Activated CD4-positive, CD25-positive, alpha-beta regulatory T cell treated with anti-CD3 and anti-CD28 coated beads, Interleukin-2, amount 50 U/mL, for 24 hours (primary cell): ENCODE results near the gene SLC39A11.
"Not testable (repeated sequence)": the region's sequence is repeated elsewhere in the genome, so short reads cannot be mapped to it uniquely, and the experiment has no call there.

Source experiments
- ATAC-seq, 2 donors: fragments of 150-1000 bp; cut with Tn5 transposase; one replicate each; pipeline ENCODE4 v1.10.0; 2021; ENCODE audit warnings: mild to moderate bottlenecking in 1 of 2, moderate library complexity in 1 of 2

The SLC39A11 gene

DNA sequence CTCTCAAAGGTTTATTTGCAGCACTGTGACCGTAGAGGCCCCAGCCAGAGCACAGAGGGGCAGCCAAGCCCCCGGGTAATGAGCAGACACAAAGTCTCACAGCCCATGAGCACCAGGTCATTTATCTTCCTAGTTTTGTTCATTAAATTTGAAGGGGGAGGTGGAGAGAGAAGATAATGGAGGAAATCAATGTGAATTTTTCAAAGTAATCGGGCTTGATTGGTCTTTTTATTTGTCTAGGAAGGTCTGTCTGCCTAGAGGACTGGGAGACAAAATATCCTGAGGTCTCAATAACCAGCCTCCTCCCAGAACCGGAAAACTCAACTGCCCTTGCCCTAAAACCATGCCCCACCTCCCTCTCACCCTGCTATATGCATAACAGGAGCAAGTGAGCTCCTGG, 189.0 kb downstream of the SLC39A11 start:
- no peak for ATAC-seq

DNA sequence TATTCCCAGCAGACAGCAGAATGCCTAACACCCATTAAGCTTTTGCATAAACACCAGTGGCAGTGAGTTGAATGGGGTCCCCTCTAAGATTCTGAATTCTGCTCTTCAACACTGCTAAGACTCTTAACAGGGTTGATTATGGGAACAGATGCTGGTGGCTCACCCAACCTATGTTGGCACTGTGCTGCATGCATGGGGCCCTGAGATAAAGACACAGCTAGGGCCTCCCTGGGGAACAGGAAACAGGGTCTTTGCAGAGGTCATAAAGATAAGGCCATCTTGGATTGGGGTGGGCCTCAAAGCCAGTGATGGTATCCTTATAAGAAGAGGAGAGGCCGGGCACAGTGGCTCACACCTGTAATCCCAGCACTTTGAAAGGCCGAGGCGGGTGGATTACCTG, 190.8 kb downstream of the SLC39A11 start:
- ATAC-seq = no peak

GRCh38 chr17:72901083-72901482, 191.4 kb downstream of the SLC39A11 start:
- ATAC-seq = no peak

GRCh38 chr17:72900654-72900971, 191.9 kb downstream of the SLC39A11 start:
- ATAC-seq = no peak

DNA sequence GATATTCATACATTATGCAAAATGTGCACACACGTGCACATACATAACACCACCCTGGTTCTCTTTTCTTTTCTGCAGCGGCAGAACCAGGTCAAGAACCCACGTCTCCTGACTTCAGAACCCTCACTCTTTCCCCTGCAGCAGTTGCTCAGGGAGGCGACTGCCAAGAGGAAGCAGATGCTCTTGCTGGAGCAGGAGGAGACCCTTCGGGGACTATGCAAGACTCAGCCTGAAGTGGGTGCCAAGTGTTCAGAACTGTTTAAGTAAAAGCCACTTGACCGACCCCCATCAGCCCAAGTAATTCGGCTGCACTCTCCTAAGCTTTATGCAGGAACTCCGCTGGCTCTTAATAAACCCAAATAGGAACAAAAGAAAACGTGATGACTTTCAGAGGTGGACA, 193.8 kb downstream of the SLC39A11 start:
- ATAC-seq = no peak

GRCh38 chr17:72896288-72896687, 196.2 kb downstream of the SLC39A11 start:
- not testable (repeated sequence) for ATAC-seq

GRCh38 chr17:72891627-72892026, 200.9 kb downstream of the SLC39A11 start:
- ATAC-seq = no peak

DNA sequence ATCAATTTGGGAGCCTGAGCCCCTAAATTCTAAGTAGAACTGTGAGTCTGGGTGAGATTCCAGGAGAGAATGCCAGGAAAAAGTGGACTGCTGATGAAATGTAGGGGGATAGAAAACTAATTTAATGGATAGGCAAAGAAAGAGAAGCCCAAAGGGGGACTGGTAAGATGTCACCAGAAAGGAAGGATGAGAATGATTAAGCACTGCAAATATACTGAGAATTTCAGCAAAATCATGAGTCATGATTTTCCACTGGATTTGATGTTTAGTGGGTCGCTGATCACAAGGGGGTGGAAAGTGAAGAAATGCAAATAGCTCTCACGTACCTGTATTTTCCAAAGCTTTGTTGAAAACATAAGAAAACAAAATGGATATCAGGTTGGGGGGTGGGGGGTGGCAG, 201.8 kb downstream of the SLC39A11 start:
- no peak for ATAC-seq

GRCh38 chr17:72887917-72888316, 204.6 kb downstream of the SLC39A11 start:
- ATAC-seq = no peak

DNA sequence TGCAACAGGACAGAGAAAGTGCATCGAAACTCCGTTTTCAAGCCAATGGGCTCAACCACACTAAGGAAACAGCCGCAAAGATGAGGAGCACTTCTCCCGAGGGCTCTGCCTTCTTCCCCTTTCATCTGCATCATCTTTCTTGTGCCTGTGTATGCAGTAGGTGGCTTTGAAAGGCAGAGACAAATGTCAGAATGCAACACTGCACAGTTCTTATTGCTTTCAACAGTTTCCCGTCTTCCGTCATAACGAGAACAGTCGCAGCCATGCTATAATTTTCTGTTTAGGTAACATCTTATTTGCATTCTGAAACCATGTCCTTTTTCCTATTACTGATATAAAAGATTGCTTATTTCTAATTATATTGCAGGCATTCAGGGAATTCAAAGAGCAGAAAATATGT, 205.2 kb downstream of the SLC39A11 start:
- ATAC-seq = no peak

- no peak for ATAC-seq
Observed at GRCh38 chr17:72886622-72887021, 205.9 kb downstream of the SLC39A11 start.

GRCh38 chr17:72884066-72884465, 208.4 kb downstream of the SLC39A11 start:
- ATAC-seq = no peak

DNA sequence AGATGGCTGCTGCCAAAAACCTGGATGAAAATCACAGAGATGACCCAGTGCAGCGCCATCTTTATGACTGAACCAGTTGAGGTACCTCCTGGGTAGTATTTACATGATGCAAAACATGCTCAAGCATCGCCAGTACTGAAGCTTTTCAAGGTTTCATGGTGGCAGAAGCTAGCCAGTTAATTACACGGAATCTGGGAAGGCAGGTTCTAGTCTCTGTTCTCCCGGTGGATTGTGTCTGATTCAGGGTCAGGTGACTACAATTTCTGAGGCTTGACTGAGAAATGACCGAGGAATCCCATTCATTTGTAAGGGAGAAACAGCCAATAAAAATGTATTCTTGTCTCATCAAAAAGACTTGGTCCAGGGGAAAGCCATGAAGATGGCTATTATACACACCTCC, 209.1 kb downstream of the SLC39A11 start:
- no peak for ATAC-seq

GRCh38 chr17:72882426-72882825, 210.1 kb downstream of the SLC39A11 start:
- ATAC-seq = no peak

DNA sequence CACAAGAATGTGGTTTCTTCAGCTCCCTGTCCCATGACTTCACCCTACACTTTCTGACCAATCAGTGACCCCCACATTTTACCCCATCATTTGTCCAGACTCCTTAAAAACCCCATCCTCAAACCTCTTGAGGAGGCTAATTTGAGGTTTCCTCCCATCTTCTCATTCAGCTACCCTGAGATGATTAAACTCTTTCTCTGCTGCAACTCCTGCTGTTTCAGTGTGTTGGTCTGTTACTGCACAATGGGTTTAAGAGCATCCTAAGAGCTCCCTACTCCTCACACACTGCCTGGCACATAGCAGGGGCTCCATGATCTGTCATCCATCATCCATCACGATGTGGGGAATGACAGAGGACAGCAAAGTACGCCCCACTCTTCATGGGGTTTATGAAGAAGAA, 212.6 kb downstream of the SLC39A11 start:
- no peak for ATAC-seq

DNA sequence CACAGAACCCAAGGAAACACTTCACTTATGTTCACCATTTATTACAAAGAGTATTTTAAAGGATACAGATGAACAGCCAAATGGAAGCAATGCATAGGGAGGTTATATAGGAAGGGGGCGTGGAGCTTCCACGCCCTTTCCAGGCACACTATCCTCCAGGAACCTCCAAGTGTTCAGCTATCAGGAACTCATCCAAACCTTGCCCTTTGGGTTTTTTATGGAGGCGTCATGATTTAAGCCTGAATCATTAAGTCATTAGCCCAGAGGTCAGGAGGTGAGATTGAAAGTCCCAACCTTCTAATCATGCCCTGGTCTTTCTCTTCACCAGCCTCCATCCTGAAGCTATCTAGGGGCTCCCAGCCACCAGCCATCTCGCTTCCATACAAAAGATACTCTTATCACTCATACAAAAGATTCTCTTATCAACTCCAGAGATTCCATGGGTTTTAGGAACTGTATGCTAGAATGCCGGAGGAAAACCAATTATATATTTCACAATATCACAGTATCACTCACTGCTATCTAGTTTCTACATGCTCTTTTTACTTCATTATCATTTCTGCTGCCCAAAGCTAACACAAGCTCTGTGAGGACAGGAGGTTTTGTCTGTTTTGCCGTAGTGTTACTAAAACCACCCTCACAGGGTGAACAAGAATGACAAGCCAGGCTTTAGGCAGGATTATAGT, 213.4 kb downstream of the SLC39A11 start:
- no peak for ATAC-seq

DNA sequence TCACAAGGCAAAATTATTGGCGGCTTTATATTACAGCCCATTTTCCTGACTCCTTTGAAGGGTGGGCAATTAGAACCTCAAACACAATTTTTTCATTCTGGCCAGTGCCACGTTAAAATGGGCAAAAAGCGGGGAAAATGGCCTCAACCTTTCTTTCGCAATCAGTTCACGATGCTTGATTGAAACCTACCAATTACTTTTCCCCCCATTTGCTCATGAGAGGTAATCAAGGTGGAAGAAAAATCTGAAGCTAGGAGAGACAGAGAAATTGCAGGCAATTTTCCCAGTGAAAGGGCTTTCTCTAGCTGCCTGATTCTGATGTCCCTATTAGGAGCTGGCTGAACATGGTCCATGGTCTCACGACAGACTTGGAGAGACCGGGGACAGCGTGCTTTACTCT, 215.1 kb downstream of the SLC39A11 start:
- ATAC-seq = no peak

- ATAC-seq = no peak
Observed at GRCh38 chr17:72876413-72876812, 216.1 kb downstream of the SLC39A11 start.

- ATAC-seq = no peak
Observed at GRCh38 chr17:72875361-72875760, 217.1 kb downstream of the SLC39A11 start.

GRCh38 chr17:72872396-72872795, 220.1 kb downstream of the SLC39A11 start:
- no peak for ATAC-seq

GRCh38 chr17:72870367-72870985, 222.0 kb downstream of the SLC39A11 start:
- ATAC-seq = no peak

DNA sequence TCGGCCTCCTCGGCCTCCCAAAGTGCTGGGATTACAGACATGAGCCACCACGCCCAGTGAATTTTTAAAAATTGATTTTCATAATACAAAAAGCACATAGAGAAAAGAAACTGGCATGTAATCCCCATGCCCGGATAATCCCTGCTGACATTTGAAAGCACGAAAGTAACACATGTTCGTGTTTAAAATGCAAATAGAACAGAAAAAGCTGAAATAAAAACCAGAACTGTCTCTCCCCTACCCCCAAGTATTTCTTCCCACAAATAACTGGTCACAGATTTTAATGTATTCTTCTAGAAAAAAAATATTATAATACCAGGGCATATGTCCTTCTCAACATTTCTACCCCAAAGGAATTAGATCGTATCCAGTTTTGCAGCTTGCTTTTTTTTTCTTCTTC, 222.9 kb downstream of the SLC39A11 start:
- no peak for ATAC-seq

DNA sequence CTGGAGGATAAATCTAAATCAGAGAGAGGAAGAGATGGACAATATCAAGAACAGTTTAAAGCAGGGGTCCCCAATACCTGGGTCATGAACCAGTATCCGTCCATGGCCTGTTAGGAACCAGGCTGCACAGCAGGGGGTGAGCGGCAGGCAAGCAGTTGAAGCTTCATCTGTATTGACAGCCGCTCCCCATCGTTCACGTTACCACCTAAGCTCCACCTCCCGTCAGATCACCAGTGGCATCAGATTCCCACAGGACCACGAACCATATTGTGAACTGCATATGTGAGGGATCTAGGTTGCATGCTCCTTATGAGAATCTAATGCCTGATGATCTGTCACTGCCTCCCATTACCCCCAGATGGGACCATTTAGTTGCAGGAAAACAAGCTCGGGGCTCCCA, 226.5 kb downstream of the SLC39A11 start:
- ATAC-seq = no peak

GRCh38 chr17:72863526-72864211, 228.8 kb downstream of the SLC39A11 start:
- peak; percentile 32 to 73 for ATAC-seq
